Keratinocyte (primary cell): ENCODE data around the gene C1S. TPM values are rescaled to one million over a fixed set of nuclear protein-coding genes. Genes with fewer than 3 reads are reported as not detected.
"Not testable (repeated sequence)": the region's sequence is repeated elsewhere in the genome, so short reads cannot be mapped to it uniquely, and the experiment has no call there.

Experiments used
- DNase-seq: peaks from one replicate; pipeline ENCODE4 v3.0.0-alpha.2; 2011; ENCODE audit warnings: low read depth, missing footprints, low spot score
- FAIRE-seq: peaks from 2 replicates; lab custom pipeline; 2011; peaks lifted over from hg19 to GRCh38; lab: Jason Lieb, UNC
- H2AFZ ChIP-seq: 2 replicates; pipeline ENCODE4 v1.6.0; 2012; ENCODE audit warnings: low read length, control low read depth, inconsistent platforms; ENCODE audit not compliant: control insufficient read depth
- H3K27ac ChIP-seq: 2 replicates; pipeline ENCODE4 v1.5.1; 2011; ENCODE audit warnings: low read length; ENCODE audit not compliant: control insufficient read depth, insufficient read depth
- H3K27me3 ChIP-seq: 3 replicates; pipeline ENCODE4 v1.6.0; 2011; ENCODE audit warnings: low read length; ENCODE audit not compliant: control insufficient read depth, insufficient read depth; ENCODE audit errors: extremely low read depth
- H3K36me3 ChIP-seq, 2 experiments: 2 replicates in 1 of 2; 3 replicates in 1 of 2; pipeline ENCODE4 v1.5.1; 2011; ENCODE audit warnings: low read length in 2 of 2, mild to moderate bottlenecking in 1 of 2; ENCODE audit not compliant: control insufficient read depth in 2 of 2, insufficient read depth in 2 of 2; ENCODE audit errors: extremely low read depth in 1 of 2
- H3K4me1 ChIP-seq: 3 replicates; pipeline ENCODE4 v1.5.1; 2011; ENCODE audit warnings: low read length; ENCODE audit not compliant: control insufficient read depth, insufficient read depth; ENCODE audit errors: extremely low read depth
- H3K4me2 ChIP-seq: 3 replicates; pipeline ENCODE4 v1.6.0; 2011; ENCODE audit warnings: low read depth, low read length; ENCODE audit not compliant: control insufficient read depth, insufficient read depth; ENCODE audit errors: extremely low read depth
- H3K4me3 ChIP-seq, 3 experiments: fragments of 200-600 bp in 1 of 3; sonication (generic) in 1 of 3; 2 replicates in 2 of 3; 3 replicates in 1 of 3; pipeline ENCODE4 v1.5.1; 2011 to 2016; ENCODE audit warnings: low read length in 3 of 3, mild to moderate bottlenecking in 3 of 3, control low read depth in 2 of 3, inconsistent platforms in 1 of 3, low read depth in 1 of 3, mixed read lengths in 1 of 3, mixed run types in 1 of 3, moderate library complexity in 1 of 3; ENCODE audit not compliant: control insufficient read depth in 2 of 3, insufficient read depth in 2 of 3; ENCODE audit errors: extremely low read depth in 1 of 3
- H3K79me2 ChIP-seq: 2 replicates; pipeline ENCODE4 v1.6.0; 2012; ENCODE audit warnings: low read length; ENCODE audit not compliant: control insufficient read depth, insufficient read depth
- H3K9ac ChIP-seq: 3 replicates; pipeline ENCODE4 v1.6.0; 2011; ENCODE audit warnings: low read length; ENCODE audit not compliant: control insufficient read depth, insufficient read depth; ENCODE audit errors: extremely low read depth
- H3K9me1 ChIP-seq: 3 replicates; pipeline ENCODE4 v1.6.0; 2011; ENCODE audit warnings: low read length; ENCODE audit not compliant: control insufficient read depth, insufficient read depth; ENCODE audit errors: extremely low read depth
- H3K9me3 ChIP-seq: 2 replicates; pipeline ENCODE4 v1.5.1; 2012; ENCODE audit warnings: low read depth, low read length; ENCODE audit not compliant: control insufficient read depth
- H4K20me1 ChIP-seq: 3 replicates; pipeline ENCODE4 v1.6.0; 2011; ENCODE audit warnings: low read length; ENCODE audit not compliant: control insufficient read depth, insufficient read depth; ENCODE audit errors: extremely low read depth
- CTCF ChIP-seq, 3 experiments: IDR thresholded peaks in 1 of 3; conservative IDR thresholded peaks in 1 of 3; optimal IDR thresholded peaks in 1 of 3; 2 replicates in 2 of 3; 3 replicates in 1 of 3; pipeline versions ENCODE3 to v1.5.1; 2011; ENCODE audit warnings: low read length in 3 of 3, mild to moderate bottlenecking in 3 of 3, moderate library complexity in 2 of 3, control low read depth in 1 of 3, inconsistent platforms in 1 of 3; ENCODE audit not compliant: insufficient read depth in 2 of 3; ENCODE audit errors: extremely low read depth in 1 of 3
- EZH2 ChIP-seq: IDR thresholded peaks from one replicate; pipeline ENCODE4 v1.6.1; 2012; ENCODE audit warnings: inconsistent platforms, mild to moderate bottlenecking, low read length, moderate library complexity
- dilution Hi-C: fragments of 300-500 bp; cut with MboI; formaldehyde crosslinking; loops from one replicate; pipeline ENCODE4 v1.7.0; 2020; ENCODE audit warnings: low sequenced_read_pairs; ENCODE audit not compliant: extremely low pct_ligation_motif_present
- polyA plus RNA-seq, 5 experiments: library from polyadenylated mRNA; depleted of rRNA in 3 of 5; stranded (reverse) in 3 of 5; stranded (forward) in 1 of 5; unstranded in 1 of 5; fragments of >200 nt; gene quantifications; 1 replicate in 1 of 5; 2 replicates in 3 of 5; 3 replicates in 1 of 5; pipeline versions ENCODE4 v1.2.1 to v1.2.3, GENCODE V29; 2011 to 2012; ENCODE audit warnings: missing spikeins in 2 of 5, low read depth in 1 of 5, low replicate concordance in 1 of 5

C1S gene
- polyA plus RNA-seq, 1 donor (not counting 4 experiments of a cell fraction or from before 2014, with no cell fraction given), result 2.6 TPM

- H3K4me2 ChIP-seq, result no peak overlapping the region
- H3K27ac ChIP-seq, result no peak overlapping the region
- H3K36me3 ChIP-seq, result no peaks in the 10 kb centered on the region
- FAIRE-seq (no peak), DNase-seq (no peak)
- H3K9me3 ChIP-seq, result no peaks in the 10 kb centered on the region
- no peak overlapping the region for H2AFZ ChIP-seq
- peaks cover under 1% of the 10 kb centered on the region for H3K4me1 ChIP-seq
- H3K9ac ChIP-seq, result no peak overlapping the region
- no peak overlapping the region for H3K4me3 ChIP-seq
- H3K27me3 ChIP-seq, result no peaks in the 10 kb centered on the region
- H3K79me2 ChIP-seq, result no peaks in the 10 kb centered on the region
- no peaks in the 10 kb centered on the region for H3K9me1 ChIP-seq
- no peak for TF ChIP-seq CTCF (optimal IDR thresholded peaks at IDR 0.05 in 1 of 3, IDR thresholded peaks at IDR 0.05 in 1 of 3, conservative IDR thresholded peaks at IDR 0.05 in 1 of 3; ENCODE audit: extremely low read depth in 1 of 3, insufficient read depth in 2 of 3, low read length in 3 of 3)
- dilution Hi-C loops, result no loop called here
- H4K20me1 ChIP-seq, result no peaks in the 10 kb centered on the region
Observed at GRCh38 chr12:7054925-7055324, 5.6 kb upstream of the C1S start.

- H3K36me3 ChIP-seq, H3K79me2 ChIP-seq, dilution Hi-C loops, H3K4me2 ChIP-seq, DNase-seq, H3K9me3 ChIP-seq, H3K4me1 ChIP-seq, H3K9me1 ChIP-seq, H3K9ac ChIP-seq, H3K27me3 ChIP-seq, H2AFZ ChIP-seq, H3K27ac ChIP-seq, H3K4me3 ChIP-seq, H4K20me1 ChIP-seq, FAIRE-seq: not testable (repeated sequence)
Observed at GRCh38 chr12:7055736-7056135, 4.8 kb upstream of the C1S start.

- no peak overlapping the region for H2AFZ ChIP-seq
Observed at GRCh38 chr12:7058163-7058845, 2.2 kb upstream of the C1S start.

More at GRCh38 chr12:7058163-7058845, 2.2 kb upstream of the C1S start:
- H3K9me1 ChIP-seq, result no peaks in the 10 kb centered on the region
- H3K4me3 ChIP-seq, result no peak overlapping the region
- no peaks in the 10 kb centered on the region for H3K79me2 ChIP-seq
- dilution Hi-C loops, result no loop called here
- no peak overlapping the region for H3K4me2 ChIP-seq
- no peaks in the 10 kb centered on the region for H3K9me3 ChIP-seq
- H3K4me1 ChIP-seq, result peaks cover 5% of the 10 kb centered on the region
- H4K20me1 ChIP-seq, result no peaks in the 10 kb centered on the region
- TF ChIP-seq EZH2 (no peak), CTCF (optimal IDR thresholded peaks at IDR 0.05 in 1 of 3, IDR thresholded peaks at IDR 0.05 in 1 of 3, conservative IDR thresholded peaks at IDR 0.05 in 1 of 3; ENCODE audit: extremely low read depth in 1 of 3, insufficient read depth in 2 of 3, low read length in 3 of 3) (no peak)
- no peaks in the 10 kb centered on the region for H3K36me3 ChIP-seq
- DNase-seq (no peak), FAIRE-seq (no peak)
- no peak overlapping the region for H3K27ac ChIP-seq
- no peak overlapping the region for H3K9ac ChIP-seq
- H3K27me3 ChIP-seq, result no peaks in the 10 kb centered on the region
